Caco-2 (cell line): ENCODE data around the gene RAP1GDS1. TPM values are rescaled to one million over a fixed set of nuclear protein-coding genes. Genes with fewer than 3 reads are reported as not detected.

ENCODE experiments used
- BruUV-seq: library from RNA; stranded (reverse); fragments of 400-500 nt; replicated peaks from 2 replicates; lab custom pipeline; 2021; lab: Mats Ljungman, UMichigan
- CTCF ChIA-PET: fragments of 300-600 bp; sonication (Branson Sonifier 250); formaldehyde crosslinking; loops from one replicate; lab custom pipeline; 2022; ENCODE audit warnings: antibody characterized with exemption; lab: Charles Lee
- POLR2A ChIA-PET: fragments of 300-600 bp; sonication (Branson Sonifier 250); formaldehyde crosslinking; loops from one replicate; lab custom pipeline; 2022; ENCODE audit warnings: antibody characterized with exemption; lab: Charles Lee
- DNase-seq, 2 experiments: peaks; one replicate each; pipeline versions ENCODE4 v3.0.0 to v3.0.0-alpha.2; 2020 to 2022
- H3K27me3 ChIP-seq: replicated peaks from 2 replicates; pipeline ENCODE4 v1.6.0; 2011; ENCODE audit warnings: low read length; ENCODE audit not compliant: control insufficient read depth, insufficient read depth
- H3K36me3 ChIP-seq: 2 replicates; pipeline ENCODE4 v1.5.1; 2011; ENCODE audit warnings: low read length; ENCODE audit not compliant: control insufficient read depth, insufficient read depth
- H3K4me1 ChIP-seq: fragments of 250-450 bp; sonication (Bioruptor Pico); 2 replicates; pipeline ENCODE4 v1.5.1; 2020; ENCODE audit warnings: mild to moderate bottlenecking
- H3K4me3 ChIP-seq: 2 replicates; pipeline ENCODE4 v1.5.1; 2011; ENCODE audit warnings: low read depth, mild to moderate bottlenecking, control low read depth, low read length
- H3K9me3 ChIP-seq: fragments of 250-450 bp; sonication (Bioruptor Pico); 2 replicates; pipeline ENCODE4 v1.5.1; 2020; ENCODE audit warnings: mild to moderate bottlenecking, moderate library complexity
- H3K27ac Mint-ChIP-seq: one replicate; pipeline ENCODE4 v1.8.0; 2022; ENCODE audit warnings: mixed read lengths; ENCODE audit not compliant: unreplicated experiment
- H3K27me3 Mint-ChIP-seq: one replicate; pipeline ENCODE4 v1.8.0; 2022; ENCODE audit warnings: mixed read lengths; ENCODE audit not compliant: insufficient read depth, unreplicated experiment
- H3K36me3 Mint-ChIP-seq: one replicate; pipeline ENCODE4 v1.8.0; 2022; ENCODE audit warnings: mild to moderate bottlenecking, mixed read lengths; ENCODE audit not compliant: insufficient read depth, unreplicated experiment
- H3K4me1 Mint-ChIP-seq: one replicate; pipeline ENCODE4 v1.8.0; 2022; ENCODE audit warnings: low read depth, mixed read lengths; ENCODE audit not compliant: unreplicated experiment
- H3K4me3 Mint-ChIP-seq: one replicate; pipeline ENCODE4 v1.8.0; 2022; ENCODE audit warnings: mild to moderate bottlenecking, moderate library complexity, mixed read lengths; ENCODE audit not compliant: unreplicated experiment
- H3K9me3 Mint-ChIP-seq: one replicate; pipeline ENCODE4 v1.8.0; 2022; ENCODE audit warnings: mixed read lengths; ENCODE audit not compliant: unreplicated experiment
- CTCF ChIP-seq, 2 experiments: fragments of 200-600 bp in 1 of 2; IDR thresholded peaks; 1 replicate in 1 of 2; 2 replicates in 1 of 2; pipeline versions ENCODE4 v1.5.1 to v1.8.0; 2011 to 2022; ENCODE audit warnings: antibody characterized with exemption in 1 of 2, control low read depth in 1 of 2, inconsistent platforms in 1 of 2, low read depth in 1 of 2, low read length in 1 of 2, mild to moderate bottlenecking in 1 of 2, moderate library complexity in 1 of 2; ENCODE audit not compliant: insufficient read depth in 1 of 2, severe bottlenecking in 1 of 2, unreplicated experiment in 1 of 2
- intact Hi-C: fragments of 100-400 bp; cut with micrococcal nuclease; formaldehyde crosslinking; loops from one replicate; pipeline ENCODE4 v1.10.0; 2022; ENCODE audit not compliant: unreplicated experiment
- total RNA-seq: library from RNA; stranded (reverse); gene quantifications from 2 replicates; pipeline ENCODE4 v1.2.3, GENCODE V29; 2022

The RAP1GDS1 gene
- total RNA-seq, 1 experiment from 2014 or later, result 45.5 TPM

GRCh38 chr4:98434816-98435215 lies 173.6 kb downstream of the RAP1GDS1 start:
- ChIA-PET POLR2A (no interaction called here), CTCF (no interaction called here)
- intact Hi-C loops, result no loop called here
- no peaks in the 10 kb centered on the region for H3K27me3 Mint-ChIP-seq
- no peaks in the 10 kb centered on the region; the same call in 1 of the 2 replicates for H3K4me1 ChIP-seq
- H3K9me3 ChIP-seq, result no peaks in the 10 kb centered on the region
- no peaks in the 10 kb centered on the region for H3K9me3 Mint-ChIP-seq
- H3K36me3 ChIP-seq, result no peaks in the 10 kb centered on the region
- no peaks in the 10 kb centered on the region for H3K4me1 Mint-ChIP-seq
- H3K4me3 Mint-ChIP-seq, result no peak overlapping the region
- BruUV-seq, result no TSS peak
- H3K27me3 ChIP-seq, result no peaks in the 10 kb centered on the region
- no peaks in the 10 kb centered on the region for H3K36me3 Mint-ChIP-seq
- DNase-seq, result no peak
- no peak for TF ChIP-seq CTCF (IDR thresholded peaks at IDR 0.05; ENCODE audit: insufficient read depth in 1 of 2, low read depth in 1 of 2, low read length in 1 of 2, severe bottlenecking in 1 of 2, unreplicated experiment in 1 of 2)
- no peak overlapping the region for H3K4me3 ChIP-seq
- H3K27ac Mint-ChIP-seq, result no peak overlapping the region

GRCh38 chr4:98444371-98444770 lies 183.2 kb downstream of the RAP1GDS1 start:
- intact Hi-C loops, result no loop called here
- no peak for DNase-seq
- Histone ChIP-seq H3K9me3 (no peaks in the 10 kb centered on the region), H3K36me3 (no peaks in the 10 kb centered on the region), H3K27me3 (no peaks in the 10 kb centered on the region), H3K4me3 (no peak overlapping the region), H3K4me1 (no peaks in the 10 kb centered on the region)
- Mint-ChIP-seq H3K36me3 (peaks cover 4% of the 10 kb centered on the region), H3K27me3 (no peaks in the 10 kb centered on the region), H3K27ac (no peak overlapping the region), H3K9me3 (no peaks in the 10 kb centered on the region), H3K4me1 (peaks cover 7% of the 10 kb centered on the region), H3K4me3 (no peak overlapping the region)
- no peak for TF ChIP-seq CTCF (IDR thresholded peaks at IDR 0.05; ENCODE audit: insufficient read depth in 1 of 2, low read depth in 1 of 2, low read length in 1 of 2, severe bottlenecking in 1 of 2, unreplicated experiment in 1 of 2)
- POLR2A ChIA-PET, result no interaction called here
- CTCF ChIA-PET, result no interaction called here
- no TSS peak for BruUV-seq

- no peak overlapping the region for H3K4me3 Mint-ChIP-seq
- no peak for TF ChIP-seq CTCF (IDR thresholded peaks at IDR 0.05; ENCODE audit: insufficient read depth in 1 of 2, low read depth in 1 of 2, low read length in 1 of 2, severe bottlenecking in 1 of 2, unreplicated experiment in 1 of 2)
- Histone ChIP-seq H3K9me3 (no peaks in the 10 kb centered on the region), H3K36me3 (no peaks in the 10 kb centered on the region), H3K27me3 (no peaks in the 10 kb centered on the region), H3K4me3 (no peak overlapping the region), H3K4me1 (peaks cover 12% of the 10 kb centered on the region)
- CTCF ChIA-PET, result no interaction called here
- no peak for DNase-seq
- no TSS peak for BruUV-seq
- H3K36me3 Mint-ChIP-seq, result peaks cover 4% of the 10 kb centered on the region
- intact Hi-C loops, result loop anchor here (5.0 kb wide), 1 partner anchor 304 kb away; the partner anchor contains the start of gene STPG2
- no peaks in the 10 kb centered on the region for H3K9me3 Mint-ChIP-seq
- POLR2A ChIA-PET, result no interaction called here
- no peak overlapping the region for H3K27ac Mint-ChIP-seq
- no peaks in the 10 kb centered on the region for H3K27me3 Mint-ChIP-seq
- peaks cover 7% of the 10 kb centered on the region for H3K4me1 Mint-ChIP-seq
Measured at GRCh38 chr4:98446499-98447375, 185.6 kb downstream of the RAP1GDS1 start.
